HEK293T (cell line): ENCODE data around the gene RNF25.

Source experiments
- ARNT ChIP-seq: fragments of 450-650 bp; IDR thresholded peaks from 2 replicates; pipeline ENCODE4 v1.6.1; 2017; ENCODE audit warnings: mild to moderate bottlenecking
- BHLHE40 ChIP-seq: fragments of 450-650 bp; IDR thresholded peaks from 2 replicates; pipeline ENCODE4 v1.6.1; 2016; ENCODE audit warnings: mild to moderate bottlenecking, moderate library complexity, borderline replicate concordance
- ELF4 ChIP-seq: fragments of 450-650 bp; IDR thresholded peaks from 2 replicates; pipeline ENCODE4 v1.6.1; 2017; ENCODE audit warnings: antibody characterized with exemption
- FOXA1 ChIP-seq: fragments of 450-650 bp; IDR thresholded peaks from 2 replicates; pipeline ENCODE4 v1.6.1; 2016; ENCODE audit warnings: mild to moderate bottlenecking
- HDGF ChIP-seq: fragments of 450-650 bp; IDR thresholded peaks from 2 replicates; pipeline ENCODE4 v1.6.1; 2017; ENCODE audit warnings: antibody characterized with exemption, borderline replicate concordance
- LEF1 ChIP-seq: fragments of 450-650 bp; IDR thresholded peaks from 2 replicates; pipeline ENCODE4 v1.6.1; 2017; ENCODE audit warnings: mild to moderate bottlenecking, borderline replicate concordance
- NFRKB ChIP-seq: fragments of 450-650 bp; IDR thresholded peaks from 2 replicates; pipeline ENCODE4 v1.6.1; 2016; ENCODE audit warnings: mild to moderate bottlenecking, moderate library complexity
- PKNOX1 ChIP-seq: fragments of 450-650 bp; IDR thresholded peaks from 2 replicates; pipeline ENCODE4 v1.6.1; 2016
- SP1 ChIP-seq: fragments of 450-650 bp; IDR thresholded peaks from 2 replicates; pipeline ENCODE4 v1.6.1; 2017
- TARDBP ChIP-seq: fragments of 450-650 bp; IDR thresholded peaks from 2 replicates; pipeline ENCODE4 v1.6.1; 2016
- ZNF384 ChIP-seq: fragments of 450-650 bp; IDR thresholded peaks from 2 replicates; pipeline ENCODE4 v1.6.1; 2016

- TF ChIP-seq BHLHE40 (no peak), ARNT (no peak), ELF4 (no peak), TARDBP (no peak), FOXA1 (no peak), NFRKB (no peak), SP1 (no peak), HDGF (no peak), LEF1 (no peak), PKNOX1 (no peak), ZNF384 (no peak)
These were observed 44.3 kb upstream of the RNF25 start for GRCh38 chr2:218716070-218716469.
